ENCODE results near the gene SERPINE1. TPM values are rescaled to one million over a fixed set of nuclear protein-coding genes. Genes with fewer than 3 reads are reported as not detected.
"Not testable (repeated sequence)": the region's sequence is repeated elsewhere in the genome, so short reads cannot be mapped to it uniquely, and the experiment has no call there.

Gene SERPINE1
- total RNA-seq, 2 experiments from 2014 or later = 0.05 to 0.07 TPM

DNA sequence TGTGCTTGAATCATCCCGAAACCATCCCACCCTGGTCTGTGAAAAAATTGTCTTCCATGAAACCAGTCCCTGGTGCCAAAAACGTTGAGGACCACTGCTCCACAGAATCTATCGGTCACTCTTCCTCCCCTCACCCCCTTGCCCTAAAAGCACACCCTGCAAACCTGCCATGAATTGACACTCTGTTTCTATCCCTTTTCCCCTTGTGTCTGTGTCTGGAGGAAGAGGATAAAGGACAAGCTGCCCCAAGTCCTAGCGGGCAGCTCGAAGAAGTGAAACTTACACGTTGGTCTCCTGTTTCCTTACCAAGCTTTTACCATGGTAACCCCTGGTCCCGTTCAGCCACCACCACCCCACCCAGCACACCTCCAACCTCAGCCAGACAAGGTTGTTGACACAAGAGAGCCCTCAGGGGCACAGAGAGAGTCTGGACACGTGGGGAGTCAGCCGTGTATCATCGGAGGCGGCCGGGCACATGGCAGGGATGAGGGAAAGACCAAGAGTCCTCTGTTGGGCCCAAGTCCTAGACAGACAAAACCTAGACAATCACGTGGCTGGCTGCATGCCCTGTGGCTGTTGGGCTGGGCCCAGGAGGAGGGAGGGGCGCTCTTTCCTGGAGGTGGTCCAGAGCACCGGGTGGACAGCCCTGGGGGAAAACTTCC lies 784 bp upstream of the SERPINE1 start:
- Mint-ChIP-seq H3K36me3 (ENCODE audit: low read depth) (no peaks in the 10 kb centered on the region), H3K4me3 (no peak overlapping the region), H3K9me3 (ENCODE audit: low read depth) (no peaks in the 10 kb centered on the region), H3K27me3 (peaks cover 52% of the 10 kb centered on the region), H3K4me1 (peaks cover 33% of the 10 kb centered on the region), H3K27ac (no peak overlapping the region)
- ATAC-seq (no peak), DNase-seq (no peak)
- ChIA-PET POLR2A (no interaction called here), CTCF (interaction anchor here (0.7 to 2.8 kb wide), 8 partner anchors 12 to 66 kb away, joined by 3 to 10 read pairs (median 4); no protein-coding TSS in a partner anchor)
- intact Hi-C loops (cut with DNase I, micrococcal nuclease) = no loop called here

DNA sequence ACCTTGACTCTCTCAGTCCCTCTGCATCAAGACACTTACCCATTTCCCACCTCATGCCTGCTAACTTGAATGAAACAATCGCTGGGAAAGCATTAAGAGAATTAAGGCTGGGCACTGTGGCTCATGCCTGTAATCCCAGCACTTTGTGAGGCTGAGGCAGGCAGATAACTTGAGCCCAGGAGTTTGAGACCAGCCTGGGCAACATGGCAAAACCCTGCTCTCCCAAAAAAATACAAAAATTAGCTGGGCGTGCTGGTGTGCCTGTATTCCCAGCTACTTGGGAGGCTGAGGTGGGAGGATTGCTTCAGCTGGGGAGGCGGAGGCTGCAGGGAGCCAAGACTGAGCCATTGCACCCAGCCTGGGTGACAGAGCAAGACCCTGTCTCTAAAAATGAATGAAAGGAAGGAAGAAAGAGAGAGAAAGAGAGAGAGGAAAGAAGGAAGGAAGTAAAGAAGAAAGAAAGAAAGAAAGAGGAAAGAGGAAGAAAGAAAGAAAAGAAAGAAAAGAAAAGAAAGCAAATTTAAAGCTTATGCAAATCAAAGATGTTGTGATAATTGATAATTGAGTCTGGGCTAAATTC lies 646 bp downstream of the SERPINE1 start:
- CTCF ChIA-PET = interaction anchor here (0.6 to 1.6 kb wide), 4 partner anchors 16 to 1528 kb away, joined by 3 to 4 read pairs (median 3); no protein-coding TSS in a partner anchor
- ATAC-seq = no peak
- intact Hi-C loops (cut with DNase I, micrococcal nuclease) = no loop called here
- no peaks in the 10 kb centered on the region for H3K9me3 Mint-ChIP-seq (ENCODE audit: low read depth)
- H3K27me3 Mint-ChIP-seq = peaks cover 45% of the 10 kb centered on the region
- POLR2A ChIA-PET = no interaction called here
- no peak for DNase-seq
- no peak overlapping the region for H3K27ac Mint-ChIP-seq
- peaks cover 25% of the 10 kb centered on the region for H3K4me1 Mint-ChIP-seq
- no peaks in the 10 kb centered on the region for H3K36me3 Mint-ChIP-seq (ENCODE audit: low read depth)
- no peak overlapping the region for H3K4me3 Mint-ChIP-seq

DNA sequence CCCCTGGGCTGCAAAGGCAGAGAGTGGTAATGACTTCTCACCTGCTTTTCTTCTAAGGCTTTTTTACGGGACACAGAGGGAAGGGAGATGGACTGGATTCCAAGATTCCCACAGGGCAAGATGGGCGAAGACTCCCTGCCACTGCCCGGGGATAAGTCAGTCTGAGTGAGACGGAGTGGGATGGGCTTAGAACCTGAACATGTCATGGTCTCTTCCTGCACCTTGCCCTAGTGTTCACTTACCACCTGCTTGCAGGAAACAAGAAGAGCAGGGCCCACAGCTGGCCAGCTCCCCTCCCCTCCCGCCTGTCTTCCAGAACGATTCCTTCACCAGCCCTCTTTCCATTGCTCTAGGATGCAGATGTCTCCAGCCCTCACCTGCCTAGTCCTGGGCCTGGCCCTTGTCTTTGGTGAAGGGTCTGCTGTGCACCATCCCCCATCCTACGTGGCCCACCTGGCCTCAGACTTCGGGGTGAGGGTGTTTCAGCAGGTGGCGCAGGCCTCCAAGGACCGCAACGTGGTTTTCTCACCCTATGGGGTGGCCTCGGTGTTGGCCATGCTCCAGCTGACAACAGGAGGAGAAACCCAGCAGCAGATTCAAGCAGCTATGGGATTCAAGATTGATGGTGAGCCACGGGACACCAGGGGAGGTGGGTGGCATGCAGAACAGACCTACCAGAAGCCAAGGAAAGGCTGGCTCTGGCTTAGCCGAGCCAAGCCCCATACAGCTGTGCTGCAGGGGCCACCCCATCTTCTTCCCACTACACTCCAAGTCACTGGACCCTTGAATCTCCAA lies 1.3 kb downstream of the SERPINE1 start:
- ChIA-PET CTCF (interaction anchor here (0.6 to 1.4 kb wide), 3 partner anchors 16 to 1529 kb away, joined by 3 to 4 read pairs (median 3); no protein-coding TSS in a partner anchor), POLR2A (no interaction called here)
- peaks cover 42% of the 10 kb centered on the region for H3K27me3 Mint-ChIP-seq
- ATAC-seq (no peak), DNase-seq (no peak)
- H3K4me1 Mint-ChIP-seq = peaks cover 24% of the 10 kb centered on the region
- H3K9me3 Mint-ChIP-seq (ENCODE audit: low read depth) = no peaks in the 10 kb centered on the region
- no peak overlapping the region for H3K4me3 Mint-ChIP-seq
- H3K36me3 Mint-ChIP-seq (ENCODE audit: low read depth) = no peaks in the 10 kb centered on the region
- H3K27ac Mint-ChIP-seq = no peak overlapping the region
- intact Hi-C loops (cut with DNase I, micrococcal nuclease) = no loop called here

DNA sequence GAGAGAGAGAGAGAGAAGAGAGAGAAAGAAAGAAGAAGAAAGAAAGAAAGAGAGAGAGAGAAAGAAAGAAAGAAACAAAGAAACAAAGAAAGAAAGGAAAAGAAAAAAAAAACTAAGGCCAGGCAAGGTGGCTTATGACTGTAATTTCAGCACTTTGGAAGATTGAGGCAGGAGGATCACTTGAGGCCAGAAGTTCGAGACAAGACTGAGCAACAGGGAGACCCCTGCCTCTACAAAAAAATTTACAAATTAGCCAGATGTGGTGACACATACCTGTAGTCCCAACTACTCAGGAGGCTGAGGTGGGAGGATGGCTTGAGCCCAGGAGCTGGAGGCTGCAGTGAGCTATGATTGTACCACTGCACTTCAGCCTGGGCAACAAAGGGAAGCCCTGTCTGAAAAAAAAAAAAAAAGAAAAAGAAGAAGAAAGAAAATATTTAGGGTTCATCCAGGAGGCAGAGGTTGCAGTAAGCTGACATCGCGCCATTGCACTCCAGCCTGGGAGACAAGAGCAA lies 2.8 kb downstream of the SERPINE1 start:
- ChIA-PET POLR2A (interaction anchor here (0.6 kb wide), 1 partner anchor 1061 kb away, joined by 6 read pairs; no protein-coding TSS in a partner anchor), CTCF (interaction anchor here (1.0 to 2.4 kb wide), 3 partner anchors 14 to 52 kb away, joined by 3 to 7 read pairs (median 4); no protein-coding TSS in a partner anchor)
- ATAC-seq = no peak
- Mint-ChIP-seq H3K9me3 (ENCODE audit: low read depth) (no peaks in the 10 kb centered on the region), H3K4me1 (peaks cover 31% of the 10 kb centered on the region), H3K27me3 (peaks cover 36% of the 10 kb centered on the region), H3K36me3 (ENCODE audit: low read depth) (no peaks in the 10 kb centered on the region), H3K4me3 (no peak overlapping the region), H3K27ac (no peak overlapping the region)
- no peak for DNase-seq
- intact Hi-C loops (cut with DNase I, micrococcal nuclease) = no loop called here

DNA sequence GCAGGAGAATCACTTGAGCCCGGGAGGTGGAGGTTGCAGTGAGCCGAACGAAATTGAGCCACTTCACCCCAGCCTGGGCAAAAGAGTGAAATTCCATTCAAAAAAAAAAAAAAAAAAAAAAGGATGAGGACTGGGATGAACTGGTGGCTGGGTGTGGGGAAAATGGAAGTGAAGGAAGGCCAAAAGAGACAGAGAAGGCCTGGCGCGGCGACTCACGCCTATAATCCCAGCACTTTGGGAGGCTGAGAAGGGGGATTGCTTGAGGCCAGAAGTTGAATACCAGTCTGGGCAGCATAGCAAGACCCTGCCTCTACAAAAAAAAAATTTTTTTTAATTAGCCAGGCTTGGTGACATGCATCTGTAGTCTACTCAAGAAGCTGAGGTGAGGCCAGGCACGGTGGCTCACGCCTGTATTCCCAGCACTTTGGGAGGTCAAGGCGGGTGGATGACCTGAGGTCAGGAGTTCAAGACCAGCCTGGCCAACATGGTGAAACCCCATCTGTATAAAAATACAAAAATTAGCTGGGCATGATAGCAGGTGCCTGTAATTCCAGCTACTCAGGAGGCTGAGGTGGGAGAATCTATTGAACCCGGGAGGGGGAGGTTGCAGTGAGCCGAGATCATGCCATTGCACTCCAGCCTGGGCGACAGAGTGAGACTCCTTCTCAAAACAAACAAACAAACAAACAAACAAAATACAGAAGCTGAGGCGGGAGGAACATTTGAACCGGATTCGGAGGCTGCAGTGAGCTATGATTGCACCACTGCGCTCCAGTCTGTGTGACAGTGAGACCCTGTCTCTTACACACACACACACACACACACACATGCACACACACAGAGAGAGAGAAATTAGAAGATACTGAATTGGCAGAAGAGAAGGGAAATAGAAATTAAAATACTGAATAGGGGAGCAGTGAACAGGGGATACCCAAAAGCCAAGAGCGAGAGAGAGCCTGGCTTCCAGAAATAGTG lies 6.0 kb downstream of the SERPINE1 start:
- H3K9me3 Mint-ChIP-seq (ENCODE audit: low read depth); H3K27ac Mint-ChIP-seq; H3K36me3 Mint-ChIP-seq (ENCODE audit: low read depth); ATAC-seq; H3K4me3 Mint-ChIP-seq; intact Hi-C loops (cut with DNase I, micrococcal nuclease); POLR2A ChIA-PET; DNase-seq: not testable (repeated sequence)
- Mint-ChIP-seq H3K4me1 (peaks cover 30% of the 10 kb centered on the region), H3K27me3 (peaks cover 18% of the 10 kb centered on the region)
- CTCF ChIA-PET = interaction anchor here (0.7 to 1.4 kb wide), 3 partner anchors 21 to 42 kb away, joined by 3 to 4 read pairs (median 4); no protein-coding TSS in a partner anchor

DNA sequence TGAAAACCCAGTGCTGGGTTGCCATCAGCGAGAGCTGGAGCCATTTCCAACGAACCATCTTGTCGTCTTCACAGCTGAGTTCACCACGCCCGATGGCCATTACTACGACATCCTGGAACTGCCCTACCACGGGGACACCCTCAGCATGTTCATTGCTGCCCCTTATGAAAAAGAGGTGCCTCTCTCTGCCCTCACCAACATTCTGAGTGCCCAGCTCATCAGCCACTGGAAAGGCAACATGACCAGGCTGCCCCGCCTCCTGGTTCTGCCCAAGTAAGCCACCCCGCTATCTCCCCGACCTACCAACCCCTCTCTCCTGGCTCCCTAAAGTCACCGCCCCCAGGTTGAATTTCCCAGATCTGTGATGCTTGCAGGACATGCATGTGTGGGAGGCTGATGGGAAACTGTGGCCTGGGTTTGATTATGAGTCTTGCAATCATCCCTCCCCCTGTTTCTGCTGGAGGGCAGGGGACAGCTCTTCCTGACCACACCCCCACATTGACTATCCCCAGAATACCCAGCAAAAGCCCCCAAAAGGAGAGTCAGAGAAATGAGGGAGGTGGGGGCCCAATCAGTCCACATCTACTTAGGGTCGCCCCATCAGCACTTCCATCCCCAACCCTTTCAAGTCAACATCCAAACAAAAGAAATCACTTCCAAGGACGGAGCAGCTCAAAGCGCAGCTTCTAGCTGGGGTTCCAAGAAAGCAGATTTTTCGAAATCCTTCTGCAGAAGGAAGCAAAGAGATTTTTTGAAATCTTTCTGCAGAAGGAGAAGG lies 6.9 kb downstream of the SERPINE1 start:
- peaks cover 12% of the 10 kb centered on the region for H3K27me3 Mint-ChIP-seq
- peaks cover 37% of the 10 kb centered on the region for H3K4me1 Mint-ChIP-seq
- H3K27ac Mint-ChIP-seq = no peak overlapping the region
- ChIA-PET CTCF (interaction anchor here (0.7 to 1.8 kb wide), 6 partner anchors 10 to 252 kb away, joined by 3 to 10 read pairs (median 4); no protein-coding TSS in a partner anchor), POLR2A (no interaction called here)
- no peaks in the 10 kb centered on the region for H3K36me3 Mint-ChIP-seq (ENCODE audit: low read depth)
- no peaks in the 10 kb centered on the region for H3K9me3 Mint-ChIP-seq (ENCODE audit: low read depth)
- intact Hi-C loops (cut with DNase I, micrococcal nuclease) = no loop called here
- no peak for DNase-seq
- no peak overlapping the region for H3K4me3 Mint-ChIP-seq
- ATAC-seq = no peak

DNA sequence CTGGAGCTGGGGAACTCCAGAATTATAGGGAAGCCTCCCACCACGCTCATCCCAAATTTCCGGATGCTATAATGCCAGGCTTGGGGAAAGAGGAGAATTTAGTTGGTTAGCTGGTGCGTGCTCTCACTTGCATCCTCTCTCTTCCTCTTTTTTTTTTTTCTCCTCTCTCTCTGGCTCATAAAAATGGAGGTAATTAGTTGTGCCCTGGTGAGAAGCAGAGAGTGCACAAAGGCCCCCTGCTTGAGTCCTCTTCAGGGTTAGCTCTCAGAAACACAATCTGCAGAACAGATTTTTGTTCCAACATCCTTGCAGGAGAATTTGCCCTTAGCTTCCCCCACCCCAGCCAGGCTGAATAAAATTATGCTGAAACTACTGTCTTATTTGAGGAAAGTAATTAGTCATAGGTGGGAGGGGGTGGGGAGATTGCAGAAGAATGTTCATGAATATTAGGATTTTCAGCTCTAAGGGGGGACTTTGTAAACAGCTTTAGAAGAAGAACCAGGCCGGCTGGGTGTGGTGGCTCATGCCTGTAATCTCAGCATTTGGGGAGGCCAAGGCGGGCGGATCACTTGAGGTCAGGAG lies 7.6 kb downstream of the SERPINE1 start:
- POLR2A ChIA-PET = no interaction called here
- ATAC-seq = no peak
- CTCF ChIA-PET = interaction anchor here (0.7 to 1.8 kb wide), 6 partner anchors 10 to 251 kb away, joined by 3 to 10 read pairs (median 4); no protein-coding TSS in a partner anchor
- DNase-seq = no peak
- Mint-ChIP-seq H3K9me3 (ENCODE audit: low read depth) (no peaks in the 10 kb centered on the region), H3K4me3 (no peak overlapping the region), H3K27me3 (peaks cover 12% of the 10 kb centered on the region), H3K4me1 (peaks cover 41% of the 10 kb centered on the region), H3K36me3 (ENCODE audit: low read depth) (no peaks in the 10 kb centered on the region), H3K27ac (no peak overlapping the region)
- intact Hi-C loops (cut with DNase I, micrococcal nuclease) = no loop called here

DNA sequence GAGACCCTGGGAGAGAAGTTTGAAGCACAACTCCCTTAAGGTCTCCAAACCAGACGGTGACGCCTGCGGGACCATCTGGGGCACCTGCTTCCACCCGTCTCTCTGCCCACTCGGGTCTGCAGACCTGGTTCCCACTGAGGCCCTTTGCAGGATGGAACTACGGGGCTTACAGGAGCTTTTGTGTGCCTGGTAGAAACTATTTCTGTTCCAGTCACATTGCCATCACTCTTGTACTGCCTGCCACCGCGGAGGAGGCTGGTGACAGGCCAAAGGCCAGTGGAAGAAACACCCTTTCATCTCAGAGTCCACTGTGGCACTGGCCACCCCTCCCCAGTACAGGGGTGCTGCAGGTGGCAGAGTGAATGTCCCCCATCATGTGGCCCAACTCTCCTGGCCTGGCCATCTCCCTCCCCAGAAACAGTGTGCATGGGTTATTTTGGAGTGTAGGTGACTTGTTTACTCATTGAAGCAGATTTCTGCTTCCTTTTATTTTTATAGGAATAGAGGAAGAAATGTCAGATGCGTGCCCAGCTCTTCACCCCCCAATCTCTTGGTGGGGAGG lies 10.8 kb downstream of the SERPINE1 start:
- DNase-seq (no peak), ATAC-seq (no peak)
- Mint-ChIP-seq H3K27ac (no peak overlapping the region), H3K36me3 (ENCODE audit: low read depth) (no peaks in the 10 kb centered on the region), H3K4me1 (peaks cover 57% of the 10 kb centered on the region), H3K4me3 (peak overlapping the region; percentile 15), H3K27me3 (peaks cover 8% of the 10 kb centered on the region), H3K9me3 (ENCODE audit: low read depth) (no peaks in the 10 kb centered on the region)
- CTCF ChIA-PET = interaction anchor here (0.6 to 1.5 kb wide), 4 partner anchors 8 to 80 kb away, joined by 3 to 6 read pairs (median 4); partner anchors contain the start of genes SERPINE1 and ZNHIT1
- intact Hi-C loops (cut with DNase I, micrococcal nuclease) = loop anchor here (1.0 to 2.0 kb wide), 5 partner anchors 17 to 242 kb away; partner anchors contain the start of genes TRIM56 (in 2 of the 2), ACHE (in 1 of the 2), AP1S1 (in 1 of the 2) and PLOD3 (in 1 of the 2)
- POLR2A ChIA-PET = no interaction called here

DNA sequence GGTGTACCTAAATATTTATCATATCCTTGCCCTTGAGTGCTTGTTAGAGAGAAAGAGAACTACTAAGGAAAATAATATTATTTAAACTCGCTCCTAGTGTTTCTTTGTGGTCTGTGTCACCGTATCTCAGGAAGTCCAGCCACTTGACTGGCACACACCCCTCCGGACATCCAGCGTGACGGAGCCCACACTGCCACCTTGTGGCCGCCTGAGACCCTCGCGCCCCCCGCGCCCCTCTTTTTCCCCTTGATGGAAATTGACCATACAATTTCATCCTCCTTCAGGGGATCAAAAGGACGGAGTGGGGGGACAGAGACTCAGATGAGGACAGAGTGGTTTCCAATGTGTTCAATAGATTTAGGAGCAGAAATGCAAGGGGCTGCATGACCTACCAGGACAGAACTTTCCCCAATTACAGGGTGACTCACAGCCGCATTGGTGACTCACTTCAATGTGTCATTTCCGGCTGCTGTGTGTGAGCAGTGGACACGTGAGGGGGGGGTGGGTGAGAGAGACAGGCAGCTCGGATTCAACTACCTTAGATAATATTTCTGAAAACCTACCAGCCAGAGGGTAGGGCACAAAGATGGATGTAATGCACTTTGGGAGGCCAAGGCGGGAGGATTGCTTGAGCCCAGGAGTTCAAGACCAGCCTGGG lies 11.4 kb downstream of the SERPINE1 start:
- POLR2A ChIA-PET = no interaction called here
- ATAC-seq = peak; percentile 91

More for the DNA sequence above, 11.4 kb downstream of the SERPINE1 start:
- Mint-ChIP-seq H3K27me3 (peaks cover 7% of the 10 kb centered on the region), H3K27ac (no peak overlapping the region), H3K9me3 (ENCODE audit: low read depth) (no peaks in the 10 kb centered on the region), H3K4me3 (peak overlapping the region; percentile 43), H3K36me3 (ENCODE audit: low read depth) (no peaks in the 10 kb centered on the region), H3K4me1 (peaks cover 58% of the 10 kb centered on the region)
- peak; percentile 94 for DNase-seq
- CTCF ChIA-PET = interaction anchor here (0.6 to 1.5 kb wide), 4 partner anchors 7 to 54 kb away, joined by 3 to 5 read pairs (median 3); partner anchors contain the start of gene SERPINE1
- intact Hi-C loops (cut with DNase I, micrococcal nuclease) = loop anchor here (1.0 to 2.0 kb wide), 4 partner anchors 16 to 79 kb away; partner anchors contain the start of genes TRIM56 (in 2 of the 2), AP1S1 (in 1 of the 2) and PLOD3 (in 1 of the 2)

Data from activated CD4-positive, alpha-beta T cell treated with anti-CD3 and anti-CD28 coated beads for 36 hours (primary cell).